22Rv1 (cell line): ENCODE measurements around the gene SLC22A31.

Experiments
- CTCF ChIP-seq: fragments of 450-650 bp; IDR thresholded peaks from 2 replicates; pipeline ENCODE4 v1.5.1; 2017; ENCODE audit warnings: mild to moderate bottlenecking
- ZFX ChIP-seq: fragments of 450-650 bp; IDR thresholded peaks from 2 replicates; pipeline ENCODE4 v1.6.1; 2017; ENCODE audit warnings: antibody characterized with exemption, borderline replicate concordance

GRCh38 chr16:89233678-89234490 lies 33.5 kb upstream of the SLC22A31 start:
- TF ChIP-seq CTCF (no peak), ZFX (no peak)
